H9 (cell line): ENCODE measurements around the gene PRR20G. TPM values are rescaled to one million over a fixed set of nuclear protein-coding genes. Genes with fewer than 3 reads are reported as not detected.
"Not testable (repeated sequence)": the region's sequence is repeated elsewhere in the genome, so short reads cannot be mapped to it uniquely, and the experiment has no call there.

Source experiments
- DNase-seq: peaks from one replicate; pipeline ENCODE4 v3.0.0-alpha.2; 2017
- H2AFZ ChIP-seq: one replicate; pipeline ENCODE4 v1.6.1; 2013; ENCODE audit warnings: mild to moderate bottlenecking, low read length, control low read depth, moderate library complexity
- H2AK5ac ChIP-seq: 2 replicates; pipeline ENCODE4 v1.6.1; 2013; ENCODE audit warnings: low read length, control low read depth, mixed read lengths; ENCODE audit not compliant: insufficient read length
- H2BK120ac ChIP-seq: one replicate; pipeline ENCODE4 v1.6.1; 2013; ENCODE audit warnings: low read depth, mild to moderate bottlenecking, low read length, control low read depth, inconsistent platforms; ENCODE audit not compliant: poor library complexity, severe bottlenecking
- H2BK12ac ChIP-seq: 2 replicates; pipeline ENCODE4 v1.6.1; 2013; ENCODE audit warnings: low read length, control low read depth, mixed read lengths, low read depth; ENCODE audit not compliant: insufficient read length
- H2BK15ac ChIP-seq: 2 replicates; pipeline ENCODE4 v1.6.1; 2013; ENCODE audit warnings: low read depth, low read length, control low read depth
- H2BK20ac ChIP-seq: one replicate; pipeline ENCODE4 v1.6.1; 2013; ENCODE audit warnings: low read depth, mild to moderate bottlenecking, low read length, control low read depth, inconsistent platforms; ENCODE audit not compliant: poor library complexity, severe bottlenecking
- H2BK5ac ChIP-seq: 2 replicates; pipeline ENCODE4 v1.6.1; 2013; ENCODE audit warnings: low read length, control low read depth, mixed read lengths; ENCODE audit not compliant: insufficient read length
- H3K14ac ChIP-seq: 2 replicates; pipeline ENCODE4 v1.6.1; 2013; ENCODE audit warnings: low read length, control low read depth; ENCODE audit not compliant: insufficient read depth
- H3K18ac ChIP-seq: 2 replicates; pipeline ENCODE4 v1.6.1; 2013; ENCODE audit warnings: low read depth, mild to moderate bottlenecking, mixed read lengths, low read length, control low read depth; ENCODE audit not compliant: insufficient read length
- H3K23ac ChIP-seq: 2 replicates; pipeline ENCODE4 v1.6.1; 2013; ENCODE audit warnings: low read length, control low read depth, mixed read lengths, low read depth; ENCODE audit not compliant: insufficient read length
- H3K23me2 ChIP-seq: 2 replicates; pipeline ENCODE4 v1.6.1; 2013; ENCODE audit warnings: low read depth, mild to moderate bottlenecking, mixed read lengths, low read length, control low read depth; ENCODE audit not compliant: insufficient read length, poor library complexity, severe bottlenecking
- H3K27ac ChIP-seq: 2 replicates; pipeline ENCODE4 v1.5.1; 2013; ENCODE audit warnings: low read length, control low read depth, mixed read lengths, low read depth; ENCODE audit not compliant: insufficient read length
- H3K27me3 ChIP-seq: 2 replicates; pipeline ENCODE4 v1.6.1; 2013; ENCODE audit warnings: low read length, control low read depth, inconsistent platforms; ENCODE audit not compliant: insufficient read depth
- H3K4ac ChIP-seq: 2 replicates; pipeline ENCODE4 v1.6.1; 2013; ENCODE audit warnings: low read depth, mild to moderate bottlenecking, control low read depth, inconsistent platforms, low read length, moderate library complexity
- H3K4me1 ChIP-seq: 2 replicates; pipeline ENCODE4 v1.6.1; 2013; ENCODE audit warnings: low read length, control low read depth, inconsistent platforms; ENCODE audit not compliant: insufficient read depth
- H3K4me2 ChIP-seq: 2 replicates; pipeline ENCODE4 v1.6.1; 2013; ENCODE audit warnings: low read length, control low read depth, mixed read lengths; ENCODE audit not compliant: insufficient read length, insufficient read depth
- H3K56ac ChIP-seq: 2 replicates; pipeline ENCODE4 v1.6.1; 2013; ENCODE audit warnings: low read depth, mild to moderate bottlenecking, mixed read lengths, low read length, control low read depth; ENCODE audit not compliant: insufficient read length
- H3K79me1 ChIP-seq: 2 replicates; pipeline ENCODE4 v1.6.1; 2013; ENCODE audit warnings: low read depth, mild to moderate bottlenecking, moderate library complexity, low read length, control low read depth, inconsistent platforms; ENCODE audit not compliant: insufficient read depth, poor library complexity, severe bottlenecking
- H3K79me2 ChIP-seq: 2 replicates; pipeline ENCODE4 v1.6.1; 2013; ENCODE audit warnings: low read length, control low read depth, inconsistent platforms; ENCODE audit not compliant: insufficient read depth
- H3K9ac ChIP-seq: 2 replicates; pipeline ENCODE4 v1.6.1; 2013; ENCODE audit warnings: low read length, control low read depth, mixed read lengths; ENCODE audit not compliant: insufficient read length; ENCODE audit errors: extremely low read depth
- H3K9me3 ChIP-seq: one replicate; pipeline ENCODE4 v1.6.1; 2013; ENCODE audit warnings: low read depth, low read length, inconsistent platforms; ENCODE audit not compliant: control insufficient read depth
- H3T11ph ChIP-seq: one replicate; pipeline ENCODE4 v1.6.1; 2013; ENCODE audit warnings: mild to moderate bottlenecking, low read length, control low read depth, inconsistent platforms
- H4K20me1 ChIP-seq: one replicate; pipeline ENCODE4 v1.6.1; 2013; ENCODE audit not compliant: control insufficient read depth, insufficient read length, insufficient read depth
- H4K5ac ChIP-seq: 2 replicates; pipeline ENCODE4 v1.6.1; 2013; ENCODE audit warnings: low read depth, mild to moderate bottlenecking, mixed read lengths, low read length, control low read depth; ENCODE audit not compliant: insufficient read length
- H4K8ac ChIP-seq: replicated peaks from 2 replicates; pipeline ENCODE4 v1.6.1; 2013; ENCODE audit warnings: low read length, control low read depth, mixed read lengths, low read depth; ENCODE audit not compliant: insufficient read length
- H4K91ac ChIP-seq: 2 replicates; pipeline ENCODE4 v1.6.1; 2013; ENCODE audit warnings: low read depth, mild to moderate bottlenecking, moderate library complexity, mixed read lengths, low read length, control low read depth; ENCODE audit not compliant: insufficient read length
- H3K27ac Mint-ChIP-seq, 3 experiments: 2 replicates in 2 of 3; 3 replicates in 1 of 3; pipeline ENCODE4 v1.8.0; 2020 to 2021; ENCODE audit warnings: mixed read lengths in 3 of 3, mild to moderate bottlenecking in 1 of 3, moderate library complexity in 1 of 3
- H3K27me3 Mint-ChIP-seq: 2 replicates; pipeline ENCODE4 v1.8.0; 2021; ENCODE audit warnings: low read depth, mild to moderate bottlenecking, moderate library complexity, mixed read lengths
- H3K36me3 Mint-ChIP-seq, 3 experiments: 2 replicates in 2 of 3; 3 replicates in 1 of 3; pipeline ENCODE4 v1.8.0; 2020 to 2021; ENCODE audit warnings: low read depth in 3 of 3, mixed read lengths in 3 of 3; ENCODE audit not compliant: insufficient read depth in 1 of 3
- H3K4me1 Mint-ChIP-seq, 2 experiments: 2 replicates each; pipeline ENCODE4 v1.8.0; 2020; ENCODE audit warnings: mixed read lengths in 2 of 2
- H3K4me3 Mint-ChIP-seq, 2 experiments: 2 replicates in 1 of 2; 3 replicates in 1 of 2; pipeline ENCODE4 v1.8.0; 2020 to 2021; ENCODE audit warnings: mild to moderate bottlenecking in 2 of 2, mixed read lengths in 2 of 2, moderate library complexity in 1 of 2
- H3K9me3 Mint-ChIP-seq, 2 experiments: 2 replicates in 1 of 2; 3 replicates in 1 of 2; pipeline ENCODE4 v1.8.0; 2020; ENCODE audit warnings: mild to moderate bottlenecking in 2 of 2, mixed read lengths in 2 of 2, moderate library complexity in 1 of 2
- CTCF ChIP-seq: fragments of 200-600 bp; sonication (generic); conservative IDR thresholded peaks from 3 replicates; pipeline ENCODE4 v1.8.0; 2021; ENCODE audit warnings: antibody characterized with exemption, mild to moderate bottlenecking
- WGBS: extraction: QIAGEN DNeasy Blood & Tissue Kit; methylation state at CpG from one replicate; pipeline ENCODE4 v1.1.7; 2013; ENCODE audit warnings: missing lambda C conversion rate, low lambda C conversion rate, mixed read lengths; ENCODE audit not compliant: insufficient read length; ENCODE audit errors: extremely low coverage; 5-methylcytosine and 5-hydroxymethylcytosine counted together
- total RNA-seq: library from RNA; stranded (reverse); gene quantifications from 2 replicates; pipeline ENCODE4 v1.2.1, GENCODE V29; 2021

PRR20G gene
- total RNA-seq, 1 experiment from 2014 or later: 0.35 TPM

DNA sequence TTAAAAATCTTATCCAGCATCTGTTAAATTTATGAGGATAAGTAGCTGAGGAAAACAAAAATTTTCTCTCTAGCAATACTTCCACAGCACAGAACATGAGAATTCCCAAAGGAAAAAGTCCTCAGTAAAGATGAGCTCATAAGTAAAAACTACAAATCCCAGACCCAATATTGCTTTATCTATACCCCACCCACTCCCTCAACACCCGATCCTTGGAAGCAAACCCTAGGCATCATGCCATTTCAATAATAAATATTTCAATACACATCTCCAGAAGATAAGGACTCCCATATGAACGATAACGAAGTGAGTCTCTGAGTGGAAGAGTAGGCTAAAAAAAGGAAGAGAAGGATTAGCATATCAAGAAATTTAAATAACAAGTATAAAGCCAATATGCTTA, 8.3 kb upstream of the PRR20G start:
- H3K27me3 Mint-ChIP-seq: peaks cover 27% of the 10 kb centered on the region

DNA sequence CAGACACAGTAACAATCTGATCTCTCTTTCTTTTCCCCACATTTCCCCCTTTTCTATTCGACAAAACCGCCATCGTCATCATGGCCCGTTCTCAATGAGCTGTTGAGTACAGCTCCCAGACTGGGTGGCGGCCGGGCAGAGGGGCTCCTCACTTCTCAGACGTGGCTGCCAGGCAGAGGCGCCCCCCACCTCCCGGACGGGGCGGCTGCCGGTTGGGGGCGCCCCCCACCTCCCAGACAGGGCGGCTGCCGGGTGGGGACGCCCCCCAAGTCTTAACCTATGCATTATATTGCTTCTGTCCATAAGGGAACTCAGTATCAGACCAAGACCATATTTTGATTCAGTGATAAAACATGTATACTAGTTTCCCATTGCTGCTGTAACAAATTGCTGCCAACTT, 5.8 kb upstream of the PRR20G start:
- H4K8ac ChIP-seq, H3K27ac Mint-ChIP-seq, H3K27me3 ChIP-seq, H4K20me1 ChIP-seq, H3K18ac ChIP-seq, H3K4me1 ChIP-seq, H3K4ac ChIP-seq, H2BK12ac ChIP-seq, H3K14ac ChIP-seq, H3K23ac ChIP-seq, H2BK5ac ChIP-seq, H3K56ac ChIP-seq, H3K79me1 ChIP-seq, H3K4me1 Mint-ChIP-seq, DNase-seq, H2BK120ac ChIP-seq, H2BK15ac ChIP-seq, H3T11ph ChIP-seq, H2AK5ac ChIP-seq, H2AFZ ChIP-seq, H3K23me2 ChIP-seq, H2BK20ac ChIP-seq, H3K79me2 ChIP-seq, H3K27ac ChIP-seq, H3K4me3 Mint-ChIP-seq, H4K5ac ChIP-seq, H3K9me3 ChIP-seq, H4K91ac ChIP-seq, H3K4me2 ChIP-seq, H3K36me3 Mint-ChIP-seq, H3K9ac ChIP-seq: not testable (repeated sequence)
- Mint-ChIP-seq H3K9me3 (peaks cover 7 to 15% of the 10 kb centered on the region in 2 experiments), H3K27me3 (peaks cover 15% of the 10 kb centered on the region)
- WGBS: no CpG with 5 or more reads among the region's 16 CpGs

More for the DNA sequence above, 8.3 kb upstream of the PRR20G start:
- H3K14ac ChIP-seq: no peak overlapping the region
- no peak overlapping the region for H3K9ac ChIP-seq
- no peak overlapping the region for H2AFZ ChIP-seq
- no peak overlapping the region for H4K8ac ChIP-seq
- Mint-ChIP-seq H3K27ac (no peak overlapping the region), H3K9me3 (peaks cover 4 to 12% of the 10 kb centered on the region in 2 experiments; a peak in 4 of 5 replicates), H3K4me3 (no peak overlapping the region), H3K4me1 (no peaks in the 10 kb centered on the region), H3K36me3 (no peaks in the 10 kb centered on the region; a peak in 1 of 7 replicates)
- no peaks in the 10 kb centered on the region for H3K27me3 ChIP-seq
- H3K18ac ChIP-seq: no peak overlapping the region
- H2BK12ac ChIP-seq: no peak overlapping the region
- no peaks in the 10 kb centered on the region for H3K9me3 ChIP-seq
- H2BK15ac ChIP-seq: no peak overlapping the region
- H3K23ac ChIP-seq: no peak overlapping the region
- no peak overlapping the region for H3K27ac ChIP-seq
- H2BK120ac ChIP-seq: no peak overlapping the region
- no peak overlapping the region for H2AK5ac ChIP-seq
- H3K4me1 ChIP-seq: no peaks in the 10 kb centered on the region
- H3T11ph ChIP-seq: no peak overlapping the region
- no peaks in the 10 kb centered on the region for H4K20me1 ChIP-seq
- no peak overlapping the region for H3K4ac ChIP-seq
- no peaks in the 10 kb centered on the region for H3K79me2 ChIP-seq
- H3K79me1 ChIP-seq: no peaks in the 10 kb centered on the region
- no peak overlapping the region for H4K91ac ChIP-seq
- no CpG with 5 or more reads among the region's 3 CpGs for WGBS
- no peak overlapping the region for H4K5ac ChIP-seq
- H2BK5ac ChIP-seq: no peak overlapping the region
- no peak for TF ChIP-seq CTCF
- no peak overlapping the region for H2BK20ac ChIP-seq
- DNase-seq: no peak
- H3K56ac ChIP-seq: no peak overlapping the region
- H3K4me2 ChIP-seq: no peak overlapping the region
- no peaks in the 10 kb centered on the region for H3K23me2 ChIP-seq
